Type B pancreatic cell (in vitro differentiated cells): ENCODE measurements around the gene NUDT8. TPM values are rescaled to one million over a fixed set of nuclear protein-coding genes. Genes with fewer than 3 reads are reported as not detected.
A peak's percentile ranks its signal among the peaks of the same experiment; 100 is the strongest.

Source experiments
- DNase-seq: peaks from one replicate; pipeline ENCODE4 v3.0.0; 2021; ENCODE audit warnings: mixed read lengths; ENCODE audit not compliant: unreplicated experiment; ENCODE audit errors: extremely low spot score
- H3K27ac Mint-ChIP-seq: 2 replicates; pipeline ENCODE4 v1.8.0; 2021; ENCODE audit warnings: mild to moderate bottlenecking, mixed read lengths
- H3K27me3 Mint-ChIP-seq: 2 replicates; pipeline ENCODE4 v1.8.0; 2021; ENCODE audit warnings: mixed read lengths
- H3K36me3 Mint-ChIP-seq: 2 replicates; pipeline ENCODE4 v1.8.0; 2021; ENCODE audit warnings: mixed read lengths
- H3K4me1 Mint-ChIP-seq: one replicate; pipeline ENCODE4 v1.8.0; 2021; ENCODE audit warnings: mixed read lengths; ENCODE audit not compliant: unreplicated experiment
- H3K4me3 Mint-ChIP-seq: 2 replicates; pipeline ENCODE4 v1.8.0; 2021; ENCODE audit warnings: mild to moderate bottlenecking, mixed read lengths
- H3K9me3 Mint-ChIP-seq: 2 replicates; pipeline ENCODE4 v1.8.0; 2021; ENCODE audit warnings: mixed read lengths
- total RNA-seq: library from RNA; stranded (reverse); gene quantifications from 2 replicates; pipeline ENCODE4 v1.2.1, GENCODE V29; 2021; ENCODE audit warnings: low replicate concordance
- TF ChIP-seq, protein P1 (sequence below): fragments of 200-600 bp; sonication (generic); conservative IDR thresholded peaks from 2 replicates; pipeline ENCODE4 v1.5.0; 2021; ENCODE audit warnings: antibody characterized with exemption, mild to moderate bottlenecking

The NUDT8 gene
- total RNA-seq, 1 donor from 2014 or later, result 10.3 TPM

DNA sequence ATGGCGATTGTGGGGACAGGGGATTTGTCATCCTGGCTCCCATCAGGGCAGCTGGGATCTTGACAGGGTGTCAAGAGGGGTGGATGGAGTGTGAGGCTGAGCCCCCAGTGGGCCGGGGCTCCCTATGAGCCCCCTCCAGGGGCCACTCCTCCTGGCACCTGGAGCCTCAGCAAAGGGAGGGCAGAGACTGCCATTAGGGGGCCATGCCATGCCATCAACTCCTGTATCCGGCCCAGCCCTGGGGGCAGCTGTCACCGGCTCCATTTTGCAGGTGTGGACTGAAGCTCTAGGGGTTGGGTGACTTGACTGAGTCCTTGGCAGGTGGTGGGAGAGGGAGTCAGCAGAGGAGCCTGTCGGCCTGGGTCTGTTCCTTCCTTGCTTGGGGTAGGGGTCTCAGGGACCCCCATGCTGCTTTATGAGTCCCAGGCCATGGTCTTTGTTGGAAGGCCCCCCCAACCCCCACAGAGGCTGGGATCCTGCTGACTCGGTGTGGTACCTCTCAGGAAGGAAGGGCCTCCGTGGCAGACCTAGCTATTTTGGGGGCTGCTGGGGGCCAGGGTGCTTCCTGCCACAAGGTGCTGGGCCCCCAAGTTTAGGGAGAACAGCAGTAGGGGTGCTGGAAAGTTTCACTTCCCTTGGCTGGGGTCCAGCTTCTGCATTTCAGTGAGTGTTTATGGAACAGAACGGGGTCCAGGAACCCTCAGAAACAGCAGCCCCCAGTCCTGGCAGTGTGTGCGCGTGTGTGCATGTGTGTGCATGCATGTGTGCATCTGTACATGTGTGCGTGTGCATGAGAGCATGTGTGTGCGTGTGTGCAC, 19.3 kb upstream of the NUDT8 start:
- H3K4me1 Mint-ChIP-seq, result peaks cover 13% of the 10 kb centered on the region
- no peak overlapping the region for H3K4me3 Mint-ChIP-seq
- TF ChIP-seq, protein P1, sequence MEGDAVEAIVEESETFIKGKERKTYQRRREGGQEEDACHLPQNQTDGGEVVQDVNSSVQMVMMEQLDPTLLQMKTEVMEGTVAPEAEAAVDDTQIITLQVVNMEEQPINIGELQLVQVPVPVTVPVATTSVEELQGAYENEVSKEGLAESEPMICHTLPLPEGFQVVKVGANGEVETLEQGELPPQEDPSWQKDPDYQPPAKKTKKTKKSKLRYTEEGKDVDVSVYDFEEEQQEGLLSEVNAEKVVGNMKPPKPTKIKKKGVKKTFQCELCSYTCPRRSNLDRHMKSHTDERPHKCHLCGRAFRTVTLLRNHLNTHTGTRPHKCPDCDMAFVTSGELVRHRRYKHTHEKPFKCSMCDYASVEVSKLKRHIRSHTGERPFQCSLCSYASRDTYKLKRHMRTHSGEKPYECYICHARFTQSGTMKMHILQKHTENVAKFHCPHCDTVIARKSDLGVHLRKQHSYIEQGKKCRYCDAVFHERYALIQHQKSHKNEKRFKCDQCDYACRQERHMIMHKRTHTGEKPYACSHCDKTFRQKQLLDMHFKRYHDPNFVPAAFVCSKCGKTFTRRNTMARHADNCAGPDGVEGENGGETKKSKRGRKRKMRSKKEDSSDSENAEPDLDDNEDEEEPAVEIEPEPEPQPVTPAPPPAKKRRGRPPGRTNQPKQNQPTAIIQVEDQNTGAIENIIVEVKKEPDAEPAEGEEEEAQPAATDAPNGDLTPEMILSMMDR, result no peak
- no peak for DNase-seq
- no peaks in the 10 kb centered on the region for H3K36me3 Mint-ChIP-seq
- H3K27me3 Mint-ChIP-seq, result peaks cover 3% of the 10 kb centered on the region
- H3K27ac Mint-ChIP-seq, result no peak overlapping the region
- H3K9me3 Mint-ChIP-seq, result no peaks in the 10 kb centered on the region

DNA sequence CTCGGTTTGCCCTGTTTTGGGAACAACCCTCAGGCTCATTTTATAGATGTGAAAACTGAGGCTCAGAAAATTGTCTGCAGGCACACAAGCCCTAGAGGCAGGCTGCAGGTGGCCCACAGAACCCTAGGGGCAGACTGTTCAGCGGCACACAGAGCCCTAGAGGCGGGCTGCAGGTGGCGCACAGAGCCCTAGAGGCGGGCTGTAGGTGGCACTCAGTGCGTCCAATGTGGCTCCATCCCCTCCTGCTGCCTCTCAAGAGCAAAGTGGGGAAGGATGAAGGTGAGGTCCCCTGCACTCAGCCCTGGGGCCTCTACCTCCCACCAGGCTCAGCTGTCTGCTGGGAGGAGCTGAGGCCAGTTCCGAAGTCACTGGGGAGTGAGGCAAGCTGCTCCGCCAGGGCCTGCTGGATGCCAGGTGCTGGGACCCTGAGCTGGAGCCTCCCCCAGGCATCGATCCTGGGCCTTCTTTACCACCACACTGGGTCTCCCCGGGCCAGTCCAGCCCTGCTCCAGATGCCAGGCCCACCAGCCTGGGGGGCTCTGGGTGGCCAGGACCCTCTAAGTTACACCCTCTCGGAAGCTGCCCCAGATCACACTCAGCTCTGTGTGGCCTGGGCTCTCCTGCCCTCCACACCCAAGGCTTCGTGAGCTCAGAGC, 18.5 kb upstream of the NUDT8 start:
- Mint-ChIP-seq H3K27me3 (peaks cover 3% of the 10 kb centered on the region), H3K9me3 (no peaks in the 10 kb centered on the region), H3K36me3 (no peaks in the 10 kb centered on the region), H3K4me1 (peaks cover 13% of the 10 kb centered on the region), H3K4me3 (no peak overlapping the region), H3K27ac (no peak overlapping the region)
- TF ChIP-seq, protein P1, result peak; percentile 43
- peak; percentile 66 for DNase-seq

- H3K4me1 Mint-ChIP-seq, result peaks cover 9% of the 10 kb centered on the region
- no peak overlapping the region for H3K4me3 Mint-ChIP-seq
- H3K27ac Mint-ChIP-seq, result no peak overlapping the region
Measured at GRCh38 chr11:67647471-67647870, 17.7 kb upstream of the NUDT8 start.

DNA sequence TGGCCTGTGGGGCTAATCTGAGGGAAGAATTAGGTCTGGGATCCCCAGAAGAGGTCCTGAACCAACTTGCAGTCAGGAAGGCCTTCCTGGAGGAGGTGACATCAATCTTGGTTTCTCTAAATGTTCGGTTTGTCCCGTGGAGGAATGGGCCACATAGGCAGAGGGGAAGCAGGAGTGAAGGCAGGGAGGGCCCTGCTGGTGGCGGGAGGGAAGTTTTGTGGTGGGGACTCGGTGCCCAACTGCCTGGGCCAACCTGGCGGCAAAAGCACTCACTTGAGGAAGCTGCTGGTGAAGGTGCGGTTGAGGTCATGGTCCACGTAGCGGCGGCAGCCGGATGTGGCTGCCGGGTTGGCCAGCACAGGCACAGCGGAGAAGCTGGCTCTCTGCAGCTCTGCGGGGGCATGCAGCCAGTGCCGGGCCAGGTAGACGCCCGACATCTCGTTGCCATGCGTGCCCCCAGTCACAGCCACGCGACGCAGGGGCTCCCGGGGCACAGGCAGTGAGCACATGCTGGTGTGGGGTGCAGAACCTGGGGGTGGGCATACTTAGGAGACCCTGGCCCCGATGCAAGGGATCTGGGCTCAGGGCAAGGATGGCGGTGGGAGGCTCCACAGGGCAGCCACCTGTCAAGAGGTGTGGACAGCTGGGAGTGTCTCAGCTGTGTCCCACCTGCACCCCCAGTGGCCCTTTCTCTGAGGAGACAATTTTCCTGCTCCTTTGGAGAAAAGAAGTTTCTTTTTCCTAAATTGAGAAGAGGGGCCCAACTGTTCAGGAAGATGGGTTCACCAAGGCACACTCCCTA, 17.0 kb upstream of the NUDT8 start:
- H3K27ac Mint-ChIP-seq, result no peak overlapping the region
- H3K4me3 Mint-ChIP-seq, result no peak overlapping the region
- no peak for DNase-seq
- H3K36me3 Mint-ChIP-seq, result no peaks in the 10 kb centered on the region
- peaks cover 3% of the 10 kb centered on the region for H3K27me3 Mint-ChIP-seq
- no peaks in the 10 kb centered on the region for H3K9me3 Mint-ChIP-seq
- H3K4me1 Mint-ChIP-seq, result peaks cover 3% of the 10 kb centered on the region
- TF ChIP-seq, protein P1, result no peak

More at GRCh38 chr11:67647471-67647870, 17.7 kb upstream of the NUDT8 start:
- no peaks in the 10 kb centered on the region for H3K36me3 Mint-ChIP-seq
- H3K9me3 Mint-ChIP-seq, result no peaks in the 10 kb centered on the region
- DNase-seq, result no peak
- H3K27me3 Mint-ChIP-seq, result peaks cover 3% of the 10 kb centered on the region
- TF ChIP-seq, protein P1, result no peak

- Mint-ChIP-seq H3K9me3 (no peaks in the 10 kb centered on the region), H3K4me1 (peaks cover 3% of the 10 kb centered on the region), H3K36me3 (no peaks in the 10 kb centered on the region), H3K27ac (no peak overlapping the region), H3K4me3 (no peak overlapping the region), H3K27me3 (peaks cover 3% of the 10 kb centered on the region)
- TF ChIP-seq, protein P1, result no peak
- no peak for DNase-seq
Measured at GRCh38 chr11:67645521-67646461, 16.1 kb upstream of the NUDT8 start.
